Endometrial microvascular endothelial cells (primary cell): ENCODE data around the gene CCL15. TPM values are rescaled to one million over a fixed set of nuclear protein-coding genes. Genes with fewer than 3 reads are reported as not detected.
"Not testable (repeated sequence)": the region's sequence is repeated elsewhere in the genome, so short reads cannot be mapped to it uniquely, and the experiment has no call there.

Experiments used
- in situ Hi-C: cut with HindIII; loops from 2 replicates; pipeline ENCODE4 v1.10.0; 2017; ENCODE audit warnings: low sequenced_read_pairs, low pct_unique_long_range_greater_than_20kb; ENCODE audit errors: inconsistent ontology term
- total RNA-seq: library from RNA; depleted of rRNA; stranded (reverse); fragments of >200 nt; gene quantifications from one replicate; pipeline ENCODE4 v1.2.3, GENCODE V29; 2015; ENCODE audit errors: inconsistent ontology term

CCL15 gene
- total RNA-seq, 1 donor from 2014 or later: not detected

GRCh38 chr17:35998756-35999155 is 2.6 kb downstream of the CCL15 start:
- in situ Hi-C loops: no loop called here

DNA sequence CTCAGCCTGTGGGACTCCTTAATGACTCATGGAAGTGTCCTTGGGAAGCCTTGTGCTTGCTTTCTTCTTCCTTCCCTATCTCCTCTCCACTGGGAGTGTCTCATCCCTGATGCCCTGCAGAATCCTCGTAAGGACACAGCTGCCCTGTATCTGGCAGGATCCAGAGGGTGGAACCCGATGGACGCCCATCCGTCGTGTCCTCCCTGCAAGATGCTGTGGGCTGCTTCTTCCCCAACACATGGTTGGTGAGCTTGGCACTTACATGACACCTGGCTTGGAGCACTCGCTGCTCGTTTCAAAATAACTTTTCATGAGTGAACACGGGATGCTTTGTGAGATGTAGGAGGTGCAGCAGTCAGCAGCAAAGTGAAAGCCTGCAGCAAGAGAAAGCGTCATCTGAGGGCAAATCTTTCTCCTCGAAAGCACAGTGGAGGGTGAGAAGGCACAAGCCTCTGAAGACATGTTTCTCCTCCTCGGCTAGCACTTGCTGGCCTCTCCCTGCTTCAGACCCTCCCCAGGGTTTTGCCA is 3.3 kb downstream of the CCL15 start:
- in situ Hi-C loops: no loop called here

DNA sequence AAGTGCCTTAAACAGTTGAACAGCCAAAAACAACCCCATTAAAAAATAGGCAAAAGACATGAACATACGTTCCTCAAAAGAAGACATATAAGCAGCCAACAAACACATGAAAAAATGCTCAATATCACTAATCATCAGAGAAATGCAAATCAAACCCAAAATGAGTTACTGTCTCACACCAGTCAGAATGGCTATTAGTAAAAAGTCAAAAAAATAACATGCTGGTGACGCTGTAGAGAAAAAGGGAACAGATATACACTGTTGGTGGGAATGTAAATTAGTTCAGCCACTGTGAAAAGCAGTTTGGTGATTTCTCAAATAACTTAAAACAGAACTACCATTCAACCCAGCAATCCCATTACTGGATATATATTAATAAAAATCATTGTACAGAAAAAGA is 6.0 kb downstream of the CCL15 start:
- in situ Hi-C loops: not testable (repeated sequence)

DNA sequence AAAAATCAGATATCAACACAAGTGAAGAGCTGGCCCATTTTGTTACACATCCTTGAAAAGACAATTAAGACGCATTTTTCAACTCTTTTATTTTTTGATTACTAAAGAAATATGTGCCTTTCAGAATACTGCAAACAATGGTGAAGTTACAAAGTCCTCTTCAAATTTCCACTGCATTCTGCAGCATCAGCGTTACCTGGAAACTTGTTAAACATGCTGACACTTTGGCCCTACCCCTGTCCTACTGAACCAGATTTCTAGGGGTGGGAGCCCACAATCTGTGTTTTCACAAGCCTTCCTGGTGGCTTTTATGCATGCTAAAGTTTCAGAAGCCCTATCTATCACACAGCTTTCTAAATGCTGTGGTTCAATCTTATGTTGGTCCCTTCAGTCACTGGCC is 10.3 kb downstream of the CCL15 start:
- in situ Hi-C loops: no loop called here

DNA sequence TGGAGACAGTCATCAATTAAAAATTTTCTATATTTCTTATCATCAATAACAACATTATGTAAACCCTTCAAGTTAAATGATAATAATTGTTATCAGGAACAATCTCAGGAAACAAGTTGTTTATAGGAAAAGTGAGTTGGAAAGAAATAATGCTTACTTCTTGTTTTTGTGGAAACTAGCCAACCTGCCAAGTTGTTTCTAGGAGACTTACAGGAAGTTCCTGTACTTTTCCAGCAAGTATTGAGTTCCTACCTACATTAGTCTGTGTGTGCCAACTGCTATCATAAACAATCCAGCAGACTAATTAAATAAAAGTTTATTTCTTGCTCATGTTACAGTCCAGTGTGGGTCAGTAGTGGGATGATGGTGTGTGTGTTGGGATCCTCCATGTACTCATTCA is 13.2 kb downstream of the CCL15 start:
- in situ Hi-C loops: no loop called here

DNA sequence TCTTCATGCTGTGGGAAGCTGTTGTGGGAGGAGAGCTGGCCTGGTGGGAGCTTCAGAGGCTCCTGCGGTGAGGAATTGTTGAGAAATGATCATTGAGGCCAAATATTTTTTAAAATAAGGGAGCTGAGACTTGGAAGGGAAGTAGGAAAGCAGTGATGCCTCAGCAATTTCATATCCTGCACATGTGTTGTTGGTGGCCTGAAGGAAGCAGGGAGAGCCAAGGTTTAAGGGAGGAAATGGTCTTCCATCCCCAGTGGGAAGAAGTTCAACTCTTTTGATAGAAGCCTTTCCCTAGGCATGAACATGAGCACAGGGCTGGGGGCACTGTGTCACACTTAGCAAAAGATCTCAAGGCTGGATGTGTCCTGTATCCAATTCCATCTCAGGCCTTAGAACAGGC is 14.7 kb downstream of the CCL15 start, which contains the start of gene CCL14:
CCL14 (minus strand) TSS at position 87 of the 400 bp plus-strand sequence; CDS start at position 7, 80 bp downstream.
- in situ Hi-C loops: no loop called here

- in situ Hi-C loops: no loop called here
Measured at GRCh38 chr17:35984140-35984539, 17.2 kb downstream of the CCL15 start.

- in situ Hi-C loops: no loop called here
Measured at GRCh38 chr17:35982409-35983191, 18.8 kb downstream of the CCL15 start.

DNA sequence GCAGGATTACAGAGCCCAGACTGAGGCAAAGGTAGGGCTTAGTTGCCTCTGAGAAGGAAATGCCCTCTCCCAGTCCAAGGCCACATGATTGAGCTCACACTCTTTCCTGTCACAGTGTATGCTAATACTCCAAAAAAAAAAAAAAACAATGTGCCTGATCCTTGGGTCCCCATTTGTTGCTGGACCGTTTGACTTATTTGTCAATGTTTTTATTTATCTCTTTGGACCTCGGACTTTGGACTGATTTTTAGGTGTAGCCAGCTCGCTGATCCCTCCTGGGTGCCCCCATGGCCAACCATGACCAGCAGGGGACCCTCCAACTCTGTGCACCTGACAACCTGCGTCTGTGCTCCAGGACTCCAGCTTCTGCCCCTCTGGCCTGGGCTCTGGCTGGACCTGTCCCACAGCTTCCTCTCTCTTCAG is 19.4 kb downstream of the CCL15 start:
- in situ Hi-C loops: no loop called here

GRCh38 chr17:35981246-35981645 is 20.1 kb downstream of the CCL15 start, which contains the start of gene CCL16:
TSS of gene CCL16 (minus strand) at chr17:35981497. CDS start at chr17:35981420, 77 bp downstream.
- in situ Hi-C loops: no loop called here

GRCh38 chr17:35978346-35978745 is 23.0 kb downstream of the CCL15 start:
- in situ Hi-C loops: no loop called here

DNA sequence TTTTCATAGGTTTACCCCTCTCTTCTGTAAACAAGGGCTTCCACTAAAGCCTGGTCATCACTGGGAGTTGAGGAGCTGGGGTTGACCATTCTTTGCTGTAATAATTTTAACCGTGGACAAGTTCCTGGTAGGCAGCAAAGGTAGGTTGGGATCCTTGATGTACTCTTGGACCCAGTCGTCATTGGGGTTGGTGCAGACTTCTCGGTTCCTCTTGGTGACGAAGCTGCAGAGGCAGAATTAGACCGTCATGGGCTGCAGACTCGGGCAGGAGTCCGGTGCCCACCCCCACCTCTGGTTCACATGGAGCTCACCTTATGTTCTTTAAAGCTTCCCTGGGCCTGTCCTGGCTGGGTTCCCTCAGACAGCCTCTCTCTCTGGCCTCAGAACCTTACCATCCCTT is 23.8 kb downstream of the CCL15 start:
- in situ Hi-C loops: no loop called here

- in situ Hi-C loops: no loop called here
Measured at GRCh38 chr17:35973333-35974260, 27.8 kb downstream of the CCL15 start.

- in situ Hi-C loops: no loop called here
Measured at GRCh38 chr17:35972945-35973332, 28.4 kb downstream of the CCL15 start.

DNA sequence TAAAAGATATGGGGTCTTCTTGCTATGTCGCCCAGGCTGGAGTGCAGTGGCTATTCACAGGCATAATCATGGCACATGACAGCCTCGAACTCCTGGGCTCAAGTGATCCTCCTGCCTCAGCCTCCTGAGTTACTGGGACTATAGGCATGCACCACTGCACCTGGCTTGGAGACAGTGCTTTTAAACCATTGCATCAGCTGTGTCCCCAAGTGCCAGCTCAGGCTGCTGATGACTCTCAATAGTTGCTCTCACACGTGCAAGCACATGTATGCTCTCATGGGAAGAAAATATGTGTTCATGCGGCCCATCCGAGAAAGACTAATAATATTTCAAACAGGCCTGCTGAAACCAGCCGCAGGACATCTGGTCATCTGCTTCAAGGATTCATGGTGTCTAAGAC is 28.8 kb downstream of the CCL15 start:
- in situ Hi-C loops: no loop called here

GRCh38 chr17:35972066-35972465 is 29.3 kb downstream of the CCL15 start:
- in situ Hi-C loops: no loop called here

- in situ Hi-C loops: no loop called here
Measured at GRCh38 chr17:35969558-35970380, 31.6 kb downstream of the CCL15 start.

GRCh38 chr17:35968520-35969054 is 32.8 kb downstream of the CCL15 start:
- in situ Hi-C loops: no loop called here
